Activated CD4-positive, alpha-beta T cell treated with anti-CD3 and anti-CD28 coated beads for 1 hour (primary cell): Measurements from ENCODE around the gene PSENEN.
"Not testable (repeated sequence)": the region's sequence is repeated elsewhere in the genome, so short reads cannot be mapped to it uniquely, and the experiment has no call there.

Source experiments
- DNase-seq: peaks from one replicate; pipeline ENCODE4 v3.0.0-alpha.2; 2020

PSENEN gene

GRCh38 chr19:35753634-35754369 lies 8.4 kb downstream of the PSENEN start:
- no peak for DNase-seq

- DNase-seq: no peak
Measured at GRCh38 chr19:35754370-35755130, 9.1 kb downstream of the PSENEN start.

GRCh38 chr19:35755131-35755549 lies 9.7 kb downstream of the PSENEN start:
- no peak for DNase-seq

- DNase-seq: peak; percentile 47
Measured at GRCh38 chr19:35755550-35756376, 10.3 kb downstream of the PSENEN start.

- no peak for DNase-seq
Measured at GRCh38 chr19:35756377-35757230, 11.2 kb downstream of the PSENEN start, which contains the start of gene HSPB6. HSPB6 (minus strand) TSS chr19:35757029; CDS start chr19:35757008, 21 bp downstream.

GRCh38 chr19:35757231-35757748 lies 11.8 kb downstream of the PSENEN start:
- no peak for DNase-seq

GRCh38 chr19:35757749-35758608 lies 12.5 kb downstream of the PSENEN start, which contains the start of gene PROSER3:
PROSER3 (plus strand) TSS chr19:35758176; CDS start chr19:35758216, 40 bp downstream.
- DNase-seq: peak; percentile 97

GRCh38 chr19:35759697-35760096 lies 14.2 kb downstream of the PSENEN start:
- no peak for DNase-seq

GRCh38 chr19:35760711-35761349 lies 15.4 kb downstream of the PSENEN start:
- DNase-seq: no peak

GRCh38 chr19:35764432-35765315 lies 19.2 kb downstream of the PSENEN start:
- DNase-seq: no peak

GRCh38 chr19:35766571-35767104 lies 21.2 kb downstream of the PSENEN start:
- no peak for DNase-seq

GRCh38 chr19:35767288-35768081 lies 22.0 kb downstream of the PSENEN start:
- no peak for DNase-seq

- DNase-seq: no peak
Measured at GRCh38 chr19:35768082-35768421, 22.6 kb downstream of the PSENEN start.

GRCh38 chr19:35772362-35772761 lies 26.9 kb downstream of the PSENEN start:
- not testable (repeated sequence) for DNase-seq

GRCh38 chr19:35773020-35773806 lies 27.8 kb downstream of the PSENEN start:
- no peak for DNase-seq

- DNase-seq: no peak
Measured at GRCh38 chr19:35774274-35775045, 29.0 kb downstream of the PSENEN start.

GRCh38 chr19:35775046-35775297 lies 29.5 kb downstream of the PSENEN start:
- no peak for DNase-seq
